ENCODE measurements around the gene DNER.

The DNER gene

GRCh38 chr2:229740279-229740678, 25.9 kb upstream of the DNER start:
- no peak for DNase-seq (ENCODE audit: low read depth)
- TF ChIP-seq CTCF (conservative IDR thresholded peaks at IDR 0.05; ENCODE audit: low read length) = no peak
- H3K4me3 ChIP-seq (ENCODE audit: low read length) = no peak overlapping the region

GRCh38 chr2:229738024-229738625, 23.8 kb upstream of the DNER start:
- no peak for DNase-seq (ENCODE audit: low read depth)
- H3K4me3 ChIP-seq (ENCODE audit: low read length) = no peak overlapping the region
- TF ChIP-seq CTCF (conservative IDR thresholded peaks at IDR 0.05; ENCODE audit: low read length) = no peak

GRCh38 chr2:229734410-229734809, 20.1 kb upstream of the DNER start:
- no peak overlapping the region for H3K4me3 ChIP-seq (ENCODE audit: low read length)
- no peak for DNase-seq (ENCODE audit: low read depth)
- no peak for TF ChIP-seq CTCF (conservative IDR thresholded peaks at IDR 0.05; ENCODE audit: low read length)

- DNase-seq (ENCODE audit: low read depth) = no peak
- H3K4me3 ChIP-seq (ENCODE audit: low read length) = no peak overlapping the region
- no peak for TF ChIP-seq CTCF (conservative IDR thresholded peaks at IDR 0.05; ENCODE audit: low read length)
Measured at GRCh38 chr2:229733611-229734245, 19.4 kb upstream of the DNER start.

GRCh38 chr2:229732897-229733296, 18.5 kb upstream of the DNER start:
- no peak overlapping the region for H3K4me3 ChIP-seq (ENCODE audit: low read length)
- no peak for DNase-seq (ENCODE audit: low read depth)
- TF ChIP-seq CTCF (conservative IDR thresholded peaks at IDR 0.05; ENCODE audit: low read length) = no peak

GRCh38 chr2:229731916-229732315, 17.6 kb upstream of the DNER start:
- DNase-seq (ENCODE audit: low read depth) = peak; percentile 60
- no peak for TF ChIP-seq CTCF (conservative IDR thresholded peaks at IDR 0.05; ENCODE audit: low read length)
- H3K4me3 ChIP-seq (ENCODE audit: low read length) = no peak overlapping the region

GRCh38 chr2:229731363-229731762, 17.0 kb upstream of the DNER start:
- H3K4me3 ChIP-seq (ENCODE audit: low read length) = no peak overlapping the region
- TF ChIP-seq CTCF (conservative IDR thresholded peaks at IDR 0.05; ENCODE audit: low read length) = no peak
- DNase-seq (ENCODE audit: low read depth) = no peak
